HG03558 (cell line): ENCODE results near the gene FAM120A.

Experiments
- ATAC-seq: cut with Tn5 transposase; IDR thresholded peaks from one replicate; pipeline ENCODE4 v1.9.1; 2021; ENCODE audit warnings: moderate number of reproducible peaks; ENCODE audit not compliant: unreplicated experiment; ENCODE audit errors: extremely low read depth

The FAM120A gene

GRCh38 chr9:93468763-93469456 is 17.4 kb downstream of the FAM120A start:
- no peak for ATAC-seq

- ATAC-seq: no peak
Observed at GRCh38 chr9:93470391-93470790, 18.9 kb downstream of the FAM120A start.

- no peak for ATAC-seq
Observed at GRCh38 chr9:93471124-93471523, 19.6 kb downstream of the FAM120A start.

GRCh38 chr9:93473411-93473810 is 21.9 kb downstream of the FAM120A start:
- no peak for ATAC-seq

- ATAC-seq: no peak
Observed at GRCh38 chr9:93475108-93475507, 23.6 kb downstream of the FAM120A start.

- no peak for ATAC-seq
Observed at GRCh38 chr9:93475856-93476255, 24.4 kb downstream of the FAM120A start.

GRCh38 chr9:93476924-93477323 is 25.4 kb downstream of the FAM120A start:
- ATAC-seq: no peak

GRCh38 chr9:93477397-93477796 is 25.9 kb downstream of the FAM120A start:
- no peak for ATAC-seq

GRCh38 chr9:93479726-93480125 is 28.2 kb downstream of the FAM120A start:
- no peak for ATAC-seq

- no peak for ATAC-seq
Observed at GRCh38 chr9:93480262-93480661, 28.8 kb downstream of the FAM120A start.

GRCh38 chr9:93480728-93481324 is 29.3 kb downstream of the FAM120A start:
- ATAC-seq: no peak

GRCh38 chr9:93483497-93483896 is 32.0 kb downstream of the FAM120A start:
- no peak for ATAC-seq

- no peak for ATAC-seq
Observed at GRCh38 chr9:93486268-93486667, 34.8 kb downstream of the FAM120A start.

- no peak for ATAC-seq
Observed at GRCh38 chr9:93488244-93488643, 36.8 kb downstream of the FAM120A start.

- ATAC-seq: no peak
Observed at GRCh38 chr9:93491593-93492232, 40.2 kb downstream of the FAM120A start.

GRCh38 chr9:93492327-93492726 is 40.8 kb downstream of the FAM120A start:
- no peak for ATAC-seq

GRCh38 chr9:93493949-93494348 is 42.5 kb downstream of the FAM120A start:
- ATAC-seq: no peak

GRCh38 chr9:93496285-93496684 is 44.8 kb downstream of the FAM120A start:
- no peak for ATAC-seq

- ATAC-seq: no peak
Observed at GRCh38 chr9:93500571-93501298, 49.2 kb downstream of the FAM120A start.

GRCh38 chr9:93501406-93501805 is 49.9 kb downstream of the FAM120A start:
- no peak for ATAC-seq

- ATAC-seq: no peak
Observed at GRCh38 chr9:93503381-93503780, 51.9 kb downstream of the FAM120A start.
